Stomach smooth muscle (tissue), 2 donors: ENCODE measurements around the gene EVI5.
A peak's percentile ranks its signal among the peaks of the same experiment; 100 is the strongest.

Source experiments
- H3K27ac ChIP-seq: one replicate; pipeline ENCODE4 v1.7.0; 2013; ENCODE audit warnings: mild to moderate bottlenecking, low read length, inconsistent platforms
- H3K27me3 ChIP-seq, 2 donors: one replicate each; pipeline ENCODE4 v1.7.0; 2013; ENCODE audit warnings: low read length in 2 of 2; ENCODE audit not compliant: insufficient read depth in 2 of 2, control insufficient read depth in 1 of 2
- H3K36me3 ChIP-seq, 2 donors: one replicate each; pipeline ENCODE4 v1.7.0; 2013; ENCODE audit warnings: low read length in 2 of 2; ENCODE audit not compliant: control insufficient read depth in 2 of 2, insufficient read depth in 2 of 2
- H3K4me1 ChIP-seq: one replicate; pipeline ENCODE4 v1.7.0; 2013; ENCODE audit warnings: low read length; ENCODE audit not compliant: control insufficient read depth, insufficient read depth
- H3K4me3 ChIP-seq, 2 donors: one replicate each; pipeline ENCODE4 v1.7.0; 2013; ENCODE audit warnings: low read length in 2 of 2
- H3K9ac ChIP-seq, 2 donors: one replicate each; pipeline ENCODE4 v1.7.0; 2013; ENCODE audit warnings: low read length in 2 of 2, mild to moderate bottlenecking in 1 of 2
- H3K9me3 ChIP-seq, 2 donors: one replicate each; pipeline ENCODE4 v1.7.0; 2013; ENCODE audit warnings: low read length in 2 of 2; ENCODE audit not compliant: control insufficient read depth in 2 of 2
- donor health status: healthy.
- donor health status: Pancreatic carcinoma.

EVI5 gene

GRCh38 chr1:92500552-92500951, 284.4 kb downstream of the EVI5 start:
- Histone ChIP-seq H3K27ac (no peak overlapping the region), H3K4me1 (no peaks in the 10 kb centered on the region), H3K9me3 (no peaks in the 10 kb centered on the region), H3K9ac (no peak overlapping the region), H3K4me3 (no peak overlapping the region), H3K36me3 (no peaks in the 10 kb centered on the region), H3K27me3 (no peaks in the 10 kb centered on the region)

GRCh38 chr1:92495392-92496063, 289.4 kb downstream of the EVI5 start:
- Histone ChIP-seq H3K4me1 (no peaks in the 10 kb centered on the region), H3K9ac (no peak overlapping the region), H3K4me3 (no peak overlapping the region), H3K36me3 (no peaks in the 10 kb centered on the region), H3K27ac (no peak overlapping the region), H3K9me3 (no peaks in the 10 kb centered on the region), H3K27me3 (no peaks in the 10 kb centered on the region)

GRCh38 chr1:92494485-92495141, 290.3 kb downstream of the EVI5 start:
- Histone ChIP-seq H3K9me3 (no peaks in the 10 kb centered on the region), H3K9ac (no peak overlapping the region), H3K4me1 (no peaks in the 10 kb centered on the region), H3K36me3 (no peaks in the 10 kb centered on the region), H3K27me3 (no peaks in the 10 kb centered on the region), H3K4me3 (no peak overlapping the region), H3K27ac (no peak overlapping the region)

- H3K27me3 ChIP-seq, result no peaks in the 10 kb centered on the region
- no peak overlapping the region for H3K4me3 ChIP-seq
- no peaks in the 10 kb centered on the region for H3K9me3 ChIP-seq
- H3K9ac ChIP-seq, result no peak overlapping the region
- no peaks in the 10 kb centered on the region for H3K36me3 ChIP-seq
- H3K4me1 ChIP-seq, result no peaks in the 10 kb centered on the region
- H3K27ac ChIP-seq, result no peak overlapping the region
Measured at GRCh38 chr1:92493139-92493538, 291.8 kb downstream of the EVI5 start.

- no peak overlapping the region for H3K4me3 ChIP-seq
- no peak overlapping the region for H3K27ac ChIP-seq
- H3K27me3 ChIP-seq, result peaks cover 24 to 36% of the 10 kb centered on the region in 2 donors
- H3K36me3 ChIP-seq, result no peaks in the 10 kb centered on the region
- no peak overlapping the region for H3K9ac ChIP-seq
- H3K9me3 ChIP-seq, result no peaks in the 10 kb centered on the region
- H3K4me1 ChIP-seq, result peaks cover 28% of the 10 kb centered on the region
Measured at GRCh38 chr1:92488832-92489231, 296.1 kb downstream of the EVI5 start.

GRCh38 chr1:92488416-92488815, 296.5 kb downstream of the EVI5 start:
- Histone ChIP-seq H3K27ac (no peak overlapping the region), H3K4me1 (peaks cover 32% of the 10 kb centered on the region), H3K9ac (no peak overlapping the region), H3K4me3 (no peak overlapping the region), H3K9me3 (no peaks in the 10 kb centered on the region), H3K36me3 (no peaks in the 10 kb centered on the region), H3K27me3 (peaks cover 29 to 40% of the 10 kb centered on the region in 2 donors)

- H3K36me3 ChIP-seq, result no peaks in the 10 kb centered on the region
- peaks cover 45% of the 10 kb centered on the region for H3K4me1 ChIP-seq
- H3K27me3 ChIP-seq, result peaks cover 41 to 53% of the 10 kb centered on the region in 2 donors
- H3K9ac ChIP-seq, result no peak overlapping the region
- H3K4me3 ChIP-seq, result peak overlapping the region in 1 of 2 donors; percentile 57
- no peak overlapping the region for H3K27ac ChIP-seq
- H3K9me3 ChIP-seq, result no peaks in the 10 kb centered on the region
Measured at GRCh38 chr1:92487078-92487605, 297.8 kb downstream of the EVI5 start.

- peak within 1 kb of the TSS; percentile 60 to 69 for H3K4me3 ChIP-seq
- H3K4me1 ChIP-seq, result peaks cover 49% of the 10 kb centered on the region
- no peak within 1 kb of the TSS for H3K27ac ChIP-seq
- peaks cover 48 to 60% of the 10 kb centered on the region in 2 donors for H3K27me3 ChIP-seq
- no peaks in the 10 kb centered on the region for H3K9me3 ChIP-seq
- H3K36me3 ChIP-seq, result no peaks in the 10 kb centered on the region
- no peak within 1 kb of the TSS for H3K9ac ChIP-seq
Measured at GRCh38 chr1:92486251-92487077, 298.4 kb downstream of the EVI5 start, which contains the start of gene GFI1. GFI1 (minus strand) TSS chr1:92486925; CDS start chr1:92483487, 3,438 bp downstream.

- no peaks in the 10 kb centered on the region for H3K9me3 ChIP-seq
- H3K4me1 ChIP-seq, result peaks cover 55% of the 10 kb centered on the region
- peaks cover 55 to 68% of the 10 kb centered on the region in 2 donors for H3K27me3 ChIP-seq
- peak overlapping the region; percentile 60 to 69 for H3K4me3 ChIP-seq
- no peaks in the 10 kb centered on the region for H3K36me3 ChIP-seq
- H3K9ac ChIP-seq, result no peak overlapping the region
- no peak overlapping the region for H3K27ac ChIP-seq
Measured at GRCh38 chr1:92485381-92486250, 299.3 kb downstream of the EVI5 start.
